ENCODE measurements around the gene TOM1L2.

Gene TOM1L2

DNA sequence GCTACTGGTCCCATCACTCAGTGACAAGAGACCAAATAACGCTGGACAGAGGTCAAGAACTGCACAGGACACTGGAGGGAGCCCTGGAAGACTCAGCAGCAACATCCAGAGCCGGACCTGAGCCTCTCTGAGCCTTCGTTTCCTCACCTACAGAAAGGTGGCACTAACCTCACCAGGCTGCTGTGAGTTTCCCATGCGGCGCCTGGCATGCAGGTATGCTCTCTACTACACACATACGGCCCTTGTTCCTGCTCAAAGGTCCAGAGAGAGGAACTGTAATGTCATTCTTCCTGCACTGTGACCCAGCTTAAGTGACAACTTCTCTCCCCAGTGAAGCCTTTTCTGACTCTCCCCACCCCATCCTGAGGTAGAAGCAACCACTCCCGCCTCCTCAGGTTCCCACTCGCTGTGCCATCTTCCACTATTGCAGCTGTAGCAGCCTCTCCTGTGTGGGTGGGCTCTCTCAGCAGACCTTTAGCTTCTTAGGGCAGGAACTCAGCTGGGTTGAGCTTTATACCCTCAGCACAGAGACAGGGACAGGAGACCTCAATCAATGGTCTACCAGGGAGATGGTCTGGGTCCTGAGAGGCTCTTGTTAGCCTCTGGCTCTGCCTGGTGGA lies 91.5 kb downstream of the TOM1L2 start:
- Histone ChIP-seq H3K9me3 (ENCODE audit: control insufficient read depth, insufficient read depth, low read length) (no peaks in the 10 kb centered on the region), H3K27me3 (ENCODE audit: control insufficient read depth, insufficient read depth, low read length) (no peaks in the 10 kb centered on the region), H3K36me3 (ENCODE audit: control insufficient read depth, insufficient read depth, low read length) (no peaks in the 10 kb centered on the region), H3K4me1 (ENCODE audit: control insufficient read depth, insufficient read depth, low read length) (peaks cover 20% of the 10 kb centered on the region), H3K27ac (ENCODE audit: low read length) (no peak overlapping the region), H3K4me3 (ENCODE audit: low read length) (no peak overlapping the region)
- no CpG with 5 or more reads among the region's 8 CpGs for WGBS (ENCODE audit: insufficient coverage, insufficient read length)
- DNase-seq (ENCODE audit: low read depth, low spot score), result no peak

DNA sequence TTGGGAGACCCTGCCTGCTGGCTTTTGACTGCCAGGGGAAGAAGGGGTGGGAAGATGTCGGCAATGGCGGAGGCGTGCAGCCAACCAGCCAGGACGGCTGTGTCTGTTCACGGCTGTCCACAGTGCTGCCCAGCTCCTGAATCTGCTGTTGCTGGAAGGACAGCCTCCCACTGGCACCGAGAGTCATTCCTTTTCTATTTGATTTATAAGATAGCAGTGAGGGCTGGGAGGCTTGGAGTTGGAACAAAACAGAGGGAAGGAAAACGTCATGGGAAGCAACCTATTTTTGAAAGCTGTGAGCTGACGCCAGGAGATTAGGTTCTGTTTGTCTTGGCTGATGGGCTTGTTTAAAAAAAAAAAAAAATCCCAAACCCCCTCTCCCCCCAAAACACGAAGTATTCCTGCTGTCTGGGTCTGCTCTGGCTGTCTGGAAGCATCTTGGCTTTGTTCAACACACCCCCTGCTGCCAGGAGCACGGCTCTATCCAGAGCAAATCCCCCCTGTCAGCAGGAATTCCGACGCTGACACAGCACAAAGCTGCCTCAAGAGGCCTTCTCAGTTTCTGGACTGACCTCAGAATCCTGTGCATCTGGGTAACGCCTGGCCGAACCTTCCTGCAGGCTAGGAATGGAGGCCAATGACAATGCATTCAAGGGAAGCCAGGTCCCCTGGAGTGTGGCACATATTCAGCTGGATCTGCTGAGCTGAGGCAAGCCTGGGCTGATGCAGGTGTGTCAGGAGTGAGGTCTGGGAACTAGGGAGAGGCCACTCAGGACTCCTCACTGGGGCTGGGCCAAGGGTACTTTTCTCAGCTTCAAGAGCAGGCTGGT lies 94.5 kb downstream of the TOM1L2 start:
- no peak overlapping the region for H3K27ac ChIP-seq (ENCODE audit: low read length)
- H3K27me3 ChIP-seq (ENCODE audit: control insufficient read depth, insufficient read depth, low read length), result no peaks in the 10 kb centered on the region
- no peak overlapping the region for H3K4me3 ChIP-seq (ENCODE audit: low read length)
- H3K9me3 ChIP-seq (ENCODE audit: control insufficient read depth, insufficient read depth, low read length), result no peaks in the 10 kb centered on the region
- no CpG with 5 or more reads among the region's 14 CpGs for WGBS (ENCODE audit: insufficient coverage, insufficient read length)
- no peak for DNase-seq (ENCODE audit: low read depth, low spot score)
- H3K36me3 ChIP-seq (ENCODE audit: control insufficient read depth, insufficient read depth, low read length), result no peaks in the 10 kb centered on the region
- H3K4me1 ChIP-seq (ENCODE audit: control insufficient read depth, insufficient read depth, low read length), result peaks cover 13% of the 10 kb centered on the region

DNA sequence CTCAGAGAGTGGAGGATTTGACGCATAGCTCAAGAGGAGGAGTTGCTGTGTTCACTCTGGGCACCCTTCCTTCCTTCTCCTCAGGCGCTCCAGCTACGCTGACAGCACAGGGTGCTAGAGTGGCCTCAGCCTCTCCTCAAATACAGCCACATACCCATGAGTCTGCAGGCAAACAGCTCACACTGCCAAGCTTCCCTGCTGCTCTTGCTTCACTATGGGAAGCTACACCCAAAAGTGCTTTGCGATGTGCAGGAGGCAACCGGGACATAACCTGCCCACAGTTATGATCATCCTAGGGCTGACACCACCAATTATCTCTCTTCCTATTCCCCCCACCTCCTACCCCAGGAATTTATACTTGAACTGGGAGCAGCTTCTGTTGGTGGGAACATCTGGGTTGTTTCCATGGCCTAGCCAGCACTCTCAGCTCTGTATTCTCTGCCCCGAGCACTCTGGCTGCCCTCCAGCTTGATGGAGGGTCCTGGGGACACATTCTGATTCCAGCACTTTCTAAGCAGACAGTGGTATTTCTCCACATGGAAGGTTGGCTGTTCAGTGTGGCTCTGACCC lies 95.2 kb downstream of the TOM1L2 start:
- no CpG with 5 or more reads among the region's 6 CpGs for WGBS (ENCODE audit: insufficient coverage, insufficient read length)
- peaks cover 10% of the 10 kb centered on the region for H3K4me1 ChIP-seq (ENCODE audit: control insufficient read depth, insufficient read depth, low read length)
- no peak overlapping the region for H3K4me3 ChIP-seq (ENCODE audit: low read length)
- no peaks in the 10 kb centered on the region for H3K36me3 ChIP-seq (ENCODE audit: control insufficient read depth, insufficient read depth, low read length)
- H3K27ac ChIP-seq (ENCODE audit: low read length), result no peak overlapping the region
- no peak for DNase-seq (ENCODE audit: low read depth, low spot score)
- H3K27me3 ChIP-seq (ENCODE audit: control insufficient read depth, insufficient read depth, low read length), result no peaks in the 10 kb centered on the region
- no peaks in the 10 kb centered on the region for H3K9me3 ChIP-seq (ENCODE audit: control insufficient read depth, insufficient read depth, low read length)

DNA sequence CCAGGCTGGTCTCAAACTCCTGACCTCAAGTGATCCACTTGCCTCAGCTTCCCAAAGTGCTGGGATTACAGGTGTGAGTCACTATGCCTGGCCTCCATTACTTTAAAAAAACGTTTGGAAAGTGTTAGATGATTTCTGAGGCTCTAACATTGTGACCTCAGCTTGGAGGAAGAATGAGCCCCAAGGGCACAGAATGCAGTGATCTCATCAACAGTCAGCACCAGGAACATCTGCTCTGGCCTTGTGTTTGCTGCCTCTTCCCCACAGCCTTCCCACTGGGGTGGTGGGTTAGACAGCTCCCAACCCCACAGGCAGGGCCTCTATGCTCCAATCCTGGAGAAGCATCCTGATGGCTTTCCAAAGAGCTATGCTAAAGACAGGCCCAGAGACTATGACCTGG lies 97.7 kb downstream of the TOM1L2 start:
- no peak for DNase-seq (ENCODE audit: low read depth, low spot score)
- peaks cover 10% of the 10 kb centered on the region for H3K4me1 ChIP-seq (ENCODE audit: control insufficient read depth, insufficient read depth, low read length)
- no peak overlapping the region for H3K4me3 ChIP-seq (ENCODE audit: low read length)
- H3K27me3 ChIP-seq (ENCODE audit: control insufficient read depth, insufficient read depth, low read length), result no peaks in the 10 kb centered on the region
- no CpG with 5 or more reads among the region's 1 CpG for WGBS (ENCODE audit: insufficient coverage, insufficient read length)
- H3K27ac ChIP-seq (ENCODE audit: low read length), result no peak overlapping the region
- H3K36me3 ChIP-seq (ENCODE audit: control insufficient read depth, insufficient read depth, low read length), result no peaks in the 10 kb centered on the region
- H3K9me3 ChIP-seq (ENCODE audit: control insufficient read depth, insufficient read depth, low read length), result no peaks in the 10 kb centered on the region

DNA sequence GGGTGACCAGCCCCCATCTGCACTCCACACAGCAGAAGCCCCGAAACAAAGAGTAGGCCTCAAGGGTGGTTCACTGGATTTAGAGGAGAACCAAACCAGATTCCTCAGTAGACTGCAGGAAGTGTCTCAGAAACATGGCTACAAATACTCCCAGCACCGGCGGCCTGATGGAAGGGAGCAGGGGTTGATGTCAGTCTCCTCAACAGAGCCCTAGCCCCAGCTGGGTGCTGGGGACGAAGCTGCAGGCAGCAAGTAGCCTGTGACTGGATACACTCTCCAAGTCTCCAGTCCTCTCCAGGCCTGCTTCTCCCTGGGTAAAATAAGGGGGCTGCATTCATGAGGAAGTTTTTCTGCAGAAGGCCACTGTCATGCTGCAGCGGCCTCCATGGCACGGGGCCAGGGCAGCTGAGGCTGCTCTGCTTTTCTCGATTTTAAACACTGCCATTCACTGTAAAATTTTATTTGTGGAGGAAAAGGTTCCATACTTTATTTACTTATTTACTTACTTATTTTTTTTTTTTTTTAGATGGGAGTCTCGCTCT lies 98.7 kb downstream of the TOM1L2 start:
- Histone ChIP-seq H3K36me3 (ENCODE audit: control insufficient read depth, insufficient read depth, low read length) (no peaks in the 10 kb centered on the region), H3K9me3 (ENCODE audit: control insufficient read depth, insufficient read depth, low read length) (no peaks in the 10 kb centered on the region), H3K4me1 (ENCODE audit: control insufficient read depth, insufficient read depth, low read length) (peaks cover 10% of the 10 kb centered on the region), H3K27ac (ENCODE audit: low read length) (no peak overlapping the region), H3K4me3 (ENCODE audit: low read length) (no peak overlapping the region), H3K27me3 (ENCODE audit: control insufficient read depth, insufficient read depth, low read length) (no peaks in the 10 kb centered on the region)
- DNase-seq (ENCODE audit: low read depth, low spot score), result no peak
- WGBS (ENCODE audit: insufficient coverage, insufficient read length), result no CpG with 5 or more reads among the region's 8 CpGs

DNA sequence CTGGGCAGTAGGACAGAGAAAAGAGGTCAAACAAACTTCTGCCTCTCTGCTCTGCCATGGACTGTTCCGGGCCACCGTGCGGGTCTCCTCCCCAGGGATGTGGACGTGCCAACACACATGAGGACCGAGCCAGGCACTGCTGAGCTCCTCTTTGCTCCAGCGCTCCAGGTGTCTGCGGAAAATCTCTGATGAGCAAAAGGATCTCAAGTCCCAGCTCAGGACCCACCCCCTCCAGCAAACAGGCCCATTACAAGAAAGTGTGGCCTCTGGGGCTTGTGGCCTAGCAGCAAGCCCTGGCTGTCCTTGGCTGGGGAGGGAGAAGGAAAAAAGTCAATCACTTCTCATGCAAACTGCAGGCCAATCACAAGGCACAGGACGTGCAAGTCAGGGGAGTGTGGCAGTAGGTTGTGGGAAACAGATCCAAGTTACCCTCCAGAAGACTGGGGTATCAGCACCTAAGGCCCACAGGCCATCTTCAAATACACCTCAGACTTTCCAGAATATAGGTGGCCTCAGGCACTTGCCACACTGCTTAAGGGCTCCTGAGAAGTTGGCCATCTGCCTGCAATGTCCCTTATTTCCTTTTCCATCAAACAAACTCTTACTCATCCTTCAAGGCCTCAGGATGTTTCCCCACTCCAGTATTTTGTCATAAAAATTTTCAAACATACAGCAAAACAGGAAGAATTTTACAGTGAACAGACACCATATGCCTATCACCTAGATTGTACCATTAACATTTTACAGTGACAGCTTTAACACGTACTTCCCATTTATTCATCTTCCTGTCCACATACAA lies 99.5 kb downstream of the TOM1L2 start:
- no peaks in the 10 kb centered on the region for H3K36me3 ChIP-seq (ENCODE audit: control insufficient read depth, insufficient read depth, low read length)
- H3K27me3 ChIP-seq (ENCODE audit: control insufficient read depth, insufficient read depth, low read length), result no peaks in the 10 kb centered on the region
- H3K9me3 ChIP-seq (ENCODE audit: control insufficient read depth, insufficient read depth, low read length), result no peaks in the 10 kb centered on the region
- no CpG with 5 or more reads among the region's 9 CpGs for WGBS (ENCODE audit: insufficient coverage, insufficient read length)
- no peak overlapping the region for H3K4me3 ChIP-seq (ENCODE audit: low read length)
- DNase-seq (ENCODE audit: low read depth, low spot score), result no peak
- peaks cover 9% of the 10 kb centered on the region for H3K4me1 ChIP-seq (ENCODE audit: control insufficient read depth, insufficient read depth, low read length)
- H3K27ac ChIP-seq (ENCODE audit: low read length), result no peak overlapping the region

DNA sequence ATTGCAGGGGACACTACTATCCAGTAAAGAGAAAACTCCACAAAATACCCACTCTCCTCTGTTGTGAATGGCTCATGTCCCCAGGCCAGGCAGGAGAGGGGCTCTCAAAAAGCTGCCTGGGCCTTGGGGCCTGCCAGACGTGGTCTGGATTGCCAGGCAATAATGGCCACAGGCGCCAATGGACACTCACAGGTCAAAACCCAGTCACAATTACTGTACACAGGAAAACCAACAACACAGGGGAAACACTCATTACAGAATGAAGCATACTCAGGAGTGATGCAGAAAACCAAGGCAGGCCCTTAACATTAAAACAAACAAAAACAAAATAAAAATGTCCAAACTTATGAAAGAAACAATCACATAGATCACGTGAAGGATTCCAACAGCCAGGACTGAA lies 100.3 kb downstream of the TOM1L2 start:
- Histone ChIP-seq H3K4me3 (ENCODE audit: low read length) (no peak overlapping the region), H3K27ac (ENCODE audit: low read length) (no peak overlapping the region), H3K9me3 (ENCODE audit: control insufficient read depth, insufficient read depth, low read length) (no peaks in the 10 kb centered on the region), H3K36me3 (ENCODE audit: control insufficient read depth, insufficient read depth, low read length) (no peaks in the 10 kb centered on the region), H3K27me3 (ENCODE audit: control insufficient read depth, insufficient read depth, low read length) (no peaks in the 10 kb centered on the region), H3K4me1 (ENCODE audit: control insufficient read depth, insufficient read depth, low read length) (peaks cover 6% of the 10 kb centered on the region)
- WGBS (ENCODE audit: insufficient coverage, insufficient read length), result no CpG with 5 or more reads among the region's 3 CpGs
- DNase-seq (ENCODE audit: low read depth, low spot score), result no peak

DNA sequence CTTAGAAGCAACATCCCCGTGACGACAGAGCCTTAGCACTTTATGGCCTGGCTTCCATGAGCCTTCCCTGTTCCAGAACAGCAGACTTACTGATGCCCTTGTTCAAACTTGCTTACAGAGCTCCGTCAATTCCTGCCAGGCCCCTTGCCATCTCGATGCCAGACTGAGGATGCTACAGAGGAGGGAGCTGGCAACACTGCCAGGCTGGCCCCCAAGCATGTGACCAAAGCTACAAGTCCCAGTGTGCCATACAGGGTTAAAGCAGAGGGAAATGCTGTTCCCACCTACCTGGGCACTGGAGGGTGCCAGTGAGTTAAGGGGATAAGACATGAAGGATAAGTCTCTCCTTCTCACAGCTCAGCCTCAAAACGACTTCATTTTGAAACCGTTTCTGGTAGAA lies 102.0 kb downstream of the TOM1L2 start:
- H3K36me3 ChIP-seq (ENCODE audit: control insufficient read depth, insufficient read depth, low read length), result no peaks in the 10 kb centered on the region
- no peak for DNase-seq (ENCODE audit: low read depth, low spot score)
- H3K4me1 ChIP-seq (ENCODE audit: control insufficient read depth, insufficient read depth, low read length), result peaks cover 6% of the 10 kb centered on the region
- H3K27ac ChIP-seq (ENCODE audit: low read length), result no peak overlapping the region
- H3K9me3 ChIP-seq (ENCODE audit: control insufficient read depth, insufficient read depth, low read length), result no peaks in the 10 kb centered on the region
- WGBS (ENCODE audit: insufficient coverage, insufficient read length), result no CpG with 5 or more reads among the region's 6 CpGs
- H3K4me3 ChIP-seq (ENCODE audit: low read length), result no peak overlapping the region
- H3K27me3 ChIP-seq (ENCODE audit: control insufficient read depth, insufficient read depth, low read length), result no peaks in the 10 kb centered on the region

DNA sequence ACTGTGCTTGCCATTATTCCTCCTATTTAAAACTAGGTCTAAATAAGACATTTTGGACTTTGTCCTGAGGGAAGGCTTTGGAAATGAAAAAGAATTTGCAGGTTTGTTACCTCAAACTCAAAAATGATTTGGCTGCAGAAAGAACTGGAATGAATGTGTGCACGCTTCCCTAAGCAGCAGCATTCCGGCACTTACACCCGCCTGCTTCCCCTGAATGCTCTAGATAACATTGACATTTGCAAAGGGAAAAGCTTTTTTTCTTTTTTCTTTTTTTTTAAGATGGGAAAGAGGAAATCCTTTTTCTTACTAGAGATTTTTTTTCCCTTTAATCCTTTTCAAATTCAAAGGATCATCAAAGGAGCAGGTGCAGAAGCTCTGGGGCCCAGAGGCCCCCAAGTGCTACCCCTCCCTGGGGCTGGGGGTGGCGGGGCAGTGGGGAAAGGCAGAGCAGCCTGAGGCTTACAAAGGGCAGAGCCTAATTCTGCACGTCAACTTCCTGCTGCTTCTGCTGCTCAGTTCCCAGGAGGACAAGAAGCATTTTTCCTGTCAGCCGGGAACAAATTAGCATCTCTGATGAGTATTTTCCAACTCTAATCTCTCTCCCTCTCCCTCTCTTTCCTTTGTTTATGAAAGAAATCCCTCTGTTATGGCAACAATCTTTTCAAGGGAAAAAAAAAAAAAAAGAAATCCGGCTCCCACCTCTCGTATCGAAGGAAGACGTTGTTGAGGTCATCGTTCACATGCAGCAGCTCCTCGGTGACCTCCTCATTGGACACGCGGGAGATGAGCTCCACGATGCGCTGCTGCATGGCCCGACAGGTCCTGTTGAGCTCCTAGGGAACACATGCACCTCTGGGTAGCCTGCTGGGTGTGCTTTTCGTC lies 103.3 kb downstream of the TOM1L2 start:
- Histone ChIP-seq H3K4me3 (ENCODE audit: low read length) (no peak overlapping the region), H3K27me3 (ENCODE audit: control insufficient read depth, insufficient read depth, low read length) (no peaks in the 10 kb centered on the region), H3K9me3 (ENCODE audit: control insufficient read depth, insufficient read depth, low read length) (no peaks in the 10 kb centered on the region), H3K27ac (ENCODE audit: low read length) (no peak overlapping the region), H3K36me3 (ENCODE audit: control insufficient read depth, insufficient read depth, low read length) (no peaks in the 10 kb centered on the region), H3K4me1 (ENCODE audit: control insufficient read depth, insufficient read depth, low read length) (peaks cover 6% of the 10 kb centered on the region)
- DNase-seq (ENCODE audit: low read depth, low spot score), result no peak
- no CpG with 5 or more reads among the region's 18 CpGs for WGBS (ENCODE audit: insufficient coverage, insufficient read length)
